C4-2B (cell line): ENCODE results near the gene RBMS1.

Source experiments
- H3K27ac ChIP-seq: fragments of 450-650 bp; 2 replicates; pipeline ENCODE4 v1.5.1; 2017
- CTCF ChIP-seq: fragments of 450-650 bp; conservative IDR thresholded peaks from 2 replicates; pipeline ENCODE4 v1.5.1; 2017; ENCODE audit warnings: mild to moderate bottlenecking
- ZFX ChIP-seq: fragments of 450-650 bp; IDR thresholded peaks from 2 replicates; pipeline ENCODE4 v1.6.1; 2017

RBMS1 gene

GRCh38 chr2:160232905-160233475, 260.6 kb downstream of the RBMS1 start:
- TF ChIP-seq CTCF: no peak
- TF ChIP-seq ZFX: no peak
- no peak overlapping the region for H3K27ac ChIP-seq

GRCh38 chr2:160229591-160229990, 264.0 kb downstream of the RBMS1 start:
- TF ChIP-seq CTCF (no peak), ZFX (no peak)
- H3K27ac ChIP-seq: no peak overlapping the region

- TF ChIP-seq ZFX (no peak), CTCF (no peak)
Measured at GRCh38 chr2:160228141-160228917, 265.3 kb downstream of the RBMS1 start.

GRCh38 chr2:160227293-160227915, 266.2 kb downstream of the RBMS1 start:
- H3K27ac ChIP-seq: no peak overlapping the region
- TF ChIP-seq CTCF: no peak
- no peak for TF ChIP-seq ZFX

More at GRCh38 chr2:160228141-160228917, 265.3 kb downstream of the RBMS1 start:
- H3K27ac ChIP-seq: no peak overlapping the region

GRCh38 chr2:160226367-160226766, 267.2 kb downstream of the RBMS1 start:
- no peak for TF ChIP-seq ZFX
- TF ChIP-seq CTCF: no peak
- H3K27ac ChIP-seq: no peak overlapping the region

GRCh38 chr2:160225722-160226121, 267.9 kb downstream of the RBMS1 start:
- no peak overlapping the region for H3K27ac ChIP-seq

GRCh38 chr2:160224507-160224906, 269.1 kb downstream of the RBMS1 start:
- no peak overlapping the region for H3K27ac ChIP-seq
- TF ChIP-seq CTCF (no peak), ZFX (no peak)

More at GRCh38 chr2:160225722-160226121, 267.9 kb downstream of the RBMS1 start:
- TF ChIP-seq ZFX: no peak
